Measurements from ENCODE around the gene GNL2. TPM values are rescaled to one million over a fixed set of nuclear protein-coding genes. Genes with fewer than 3 reads are reported as not detected.
"Not testable (repeated sequence)": the region's sequence is repeated elsewhere in the genome, so short reads cannot be mapped to it uniquely, and the experiment has no call there.

GNL2 gene
- total and polyA plus RNA-seq, 2 experiments from 2014 or later: 38.6 to 55.9 TPM

DNA sequence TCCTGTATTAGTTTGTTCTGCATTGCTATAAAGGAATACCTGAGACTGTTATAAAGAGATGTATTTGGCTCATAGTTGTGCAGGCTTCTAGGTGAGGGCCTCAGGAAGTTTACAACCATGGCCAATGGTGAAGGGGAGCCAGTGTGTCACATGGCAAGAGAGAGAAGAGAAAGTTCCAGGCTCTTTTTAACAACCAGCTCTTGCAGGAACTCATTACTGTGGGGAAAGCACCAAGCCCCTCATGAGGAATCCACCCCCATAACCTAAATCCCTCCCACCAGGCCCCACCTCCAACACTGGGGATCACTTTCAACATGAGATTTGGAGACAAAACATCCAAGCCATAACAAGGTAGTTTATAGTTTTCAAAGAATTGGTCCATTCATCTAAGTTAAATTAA is 76.1 kb downstream of the GNL2 start:
- H3K4me3 ChIP-seq: no peak overlapping the region
- H3K36me3 ChIP-seq: no peaks in the 10 kb centered on the region
- no peak overlapping the region for H3K27ac ChIP-seq
- no peaks in the 10 kb centered on the region for H3K9me3 ChIP-seq (ENCODE audit: low read depth)
- DNase-seq (ENCODE audit: low read depth in 1 of 2, low spot score in 1 of 2): no peak
- H3K4me1 ChIP-seq (ENCODE audit: low read depth): peaks cover 3% of the 10 kb centered on the region
- no peak for TF ChIP-seq CTCF (IDR thresholded peaks at IDR 0.05; ENCODE audit: low read depth, low read length)
- H3K27me3 ChIP-seq: no peaks in the 10 kb centered on the region

GRCh38 chr1:37518929-37519328 is 76.8 kb downstream of the GNL2 start:
- H3K9me3 ChIP-seq (ENCODE audit: low read depth); H3K27ac ChIP-seq; H3K27me3 ChIP-seq; H3K36me3 ChIP-seq; H3K4me3 ChIP-seq; DNase-seq (ENCODE audit: low read depth in 1 of 2, low spot score in 1 of 2); H3K4me1 ChIP-seq (ENCODE audit: low read depth): not testable (repeated sequence)

- not testable (repeated sequence) for H3K27me3 ChIP-seq; DNase-seq (ENCODE audit: low read depth in 1 of 2, low spot score in 1 of 2); H3K36me3 ChIP-seq; H3K27ac ChIP-seq; H3K4me3 ChIP-seq; H3K4me1 ChIP-seq (ENCODE audit: low read depth); H3K9me3 ChIP-seq (ENCODE audit: low read depth)
Measured at GRCh38 chr1:37518241-37518640, 77.5 kb downstream of the GNL2 start.

DNA sequence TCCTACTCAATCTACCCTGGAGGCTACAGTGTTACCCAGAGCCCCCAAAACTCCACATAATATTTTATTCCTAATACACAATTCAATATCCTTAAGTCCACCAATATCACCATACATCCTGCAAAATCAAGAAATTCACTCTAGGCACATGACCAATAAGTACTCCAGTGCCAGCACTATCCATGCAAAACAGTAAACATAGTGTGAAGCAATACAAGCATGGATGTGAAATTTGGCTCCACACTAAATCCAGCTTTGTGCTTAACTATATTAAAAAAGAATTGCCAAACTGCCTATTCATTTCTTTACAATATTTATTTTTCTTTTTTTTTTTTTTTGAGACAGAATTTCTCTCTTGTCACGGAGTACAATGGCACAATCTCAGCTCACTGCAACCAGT is 78.2 kb downstream of the GNL2 start:
- DNase-seq (ENCODE audit: low read depth in 1 of 2, low spot score in 1 of 2): no peak
- no peak overlapping the region for H3K4me3 ChIP-seq
- no peaks in the 10 kb centered on the region for H3K9me3 ChIP-seq (ENCODE audit: low read depth)
- no peaks in the 10 kb centered on the region for H3K36me3 ChIP-seq
- no peak overlapping the region for H3K27ac ChIP-seq
- H3K4me1 ChIP-seq (ENCODE audit: low read depth): peaks cover 7% of the 10 kb centered on the region
- H3K27me3 ChIP-seq: no peaks in the 10 kb centered on the region
- TF ChIP-seq CTCF (IDR thresholded peaks at IDR 0.05; ENCODE audit: low read depth, low read length): no peak

Other genes with a start within 250 kb of the GNL2 start
- 8.8 and 14.0 TPM in 2 replicates for gene ZC3H12A, start 121.4 kb downstream of the GNL2 start, total RNA-seq
- gene ZC3H12A, start 121.4 kb downstream of the GNL2 start, polyA plus RNA-seq: 5.2 and 10.1 TPM in 2 replicates
- 138 and 157 TPM in 2 replicates for gene MEAF6, start 81.2 kb downstream of the GNL2 start, total RNA-seq
- 68.2 and 77.0 TPM in 2 replicates for gene MEAF6, start 81.2 kb downstream of the GNL2 start, polyA plus RNA-seq
- gene SNIP1, start 41.6 kb downstream of the GNL2 start, total RNA-seq: 12.8 and 18.4 TPM in 2 replicates
- gene SNIP1, start 41.6 kb downstream of the GNL2 start, polyA plus RNA-seq: 6.1 and 6.6 TPM in 2 replicates
- 28.7 and 43.2 TPM in 2 replicates for gene DNALI1, start 39.0 kb downstream of the GNL2 start, total RNA-seq
- gene DNALI1, start 39.0 kb downstream of the GNL2 start, polyA plus RNA-seq: 17.8 and 23.5 TPM in 2 replicates
- gene RSPO1, start 39.0 kb upstream of the GNL2 start, total RNA-seq: 0.71 and 1.1 TPM in 2 replicates
- 0.11 and 1.0 TPM in 2 replicates for gene RSPO1, start 39.0 kb upstream of the GNL2 start, polyA plus RNA-seq
- 4.4 and 30.8 TPM in 2 replicates for gene CDCA8, start 96.6 kb upstream of the GNL2 start, total RNA-seq
- 7.0 and 41.8 TPM in 2 replicates for gene CDCA8, start 96.6 kb upstream of the GNL2 start, polyA plus RNA-seq
- 0.14 TPM in 1 of 2 replicates, not detected in the other for gene EPHA10, start 169.2 kb upstream of the GNL2 start, total RNA-seq
- gene EPHA10, start 169.2 kb upstream of the GNL2 start, polyA plus RNA-seq: 0.38 TPM in 1 of 2 replicates, not detected in the other
- 1.3 and 5.4 TPM in 2 replicates for gene MANEAL, start 197.9 kb upstream of the GNL2 start, total RNA-seq
- gene MANEAL, start 197.9 kb upstream of the GNL2 start, polyA plus RNA-seq: 1.7 and 4.1 TPM in 2 replicates
- 104 and 130 TPM in 2 replicates for gene C1orf122, start 211.9 kb upstream of the GNL2 start, total RNA-seq
- gene C1orf122, start 211.9 kb upstream of the GNL2 start, polyA plus RNA-seq: 105 and 174 TPM in 2 replicates
- 9.7 and 17.2 TPM in 2 replicates for gene YRDC, start 212.3 kb upstream of the GNL2 start, total RNA-seq
- 20.0 and 22.2 TPM in 2 replicates for gene YRDC, start 212.3 kb upstream of the GNL2 start, polyA plus RNA-seq

Measured in cardiac muscle cell (in vitro differentiated cells and primary cell).